ENCODE results near the gene ZNF438.

- no peak for TF ChIP-seq POLR2A (IDR thresholded peaks at IDR 0.05)
- no peak for TF ChIP-seq CTCF (IDR thresholded peaks at IDR 0.05)
Observed at GRCh38 chr10:30903397-30904138, 128.1 kb downstream of the ZNF438 start.

Measured in lower leg skin (tissue), 3 donors.